Right lobe of liver (tissue), 6 donors: ENCODE data around the gene MYOF. TPM values are rescaled to one million over a fixed set of nuclear protein-coding genes. Genes with fewer than 3 reads are reported as not detected.

Experiments
- ATAC-seq, 4 donors: fragments of 200-7000 bp; cut with Tn5 transposase; one replicate each; pipeline ENCODE4 v1.9.1; 2020; ENCODE audit warnings: mild to moderate bottlenecking in 4 of 4, moderate library complexity in 4 of 4
- DNase-seq, 3 donors: peaks; one replicate each; pipeline ENCODE4 v3.0.0-alpha.2; 2020
- H3K27ac ChIP-seq, 3 donors: fragments of 200-600 bp; one replicate each; pipeline ENCODE4 v1.8.0; 2022
- H3K27me3 ChIP-seq, 2 donors: fragments of 200-600 bp; one replicate each; pipeline ENCODE4 v1.8.0; 2022
- H3K36me3 ChIP-seq, 4 donors: fragments of 200-600 bp; sonication (generic) in 1 of 4; one replicate each; pipeline versions ENCODE4 v1.5.1 to v1.8.0; 2017 to 2022; ENCODE audit warnings: control low read depth in 1 of 4
- H3K4me1 ChIP-seq, 4 donors: fragments of 200-600 bp; sonication (generic) in 1 of 4; one replicate each; pipeline versions ENCODE4 v1.5.1 to v1.8.0; 2017 to 2022; ENCODE audit warnings: control low read depth in 1 of 4
- H3K4me3 ChIP-seq, 3 donors: fragments of 200-600 bp; one replicate each; pipeline ENCODE4 v1.8.0; 2022
- H3K9me3 ChIP-seq, 4 donors: fragments of 200-600 bp; sonication (generic) in 1 of 4; one replicate each; pipeline versions ENCODE4 v1.5.1 to v1.8.0; 2017 to 2022; ENCODE audit warnings: control low read depth in 1 of 4
- CTCF ChIP-seq, 4 donors: fragments of 200-600 bp in 3 of 4; fragments of 450-650 bp in 1 of 4; IDR thresholded peaks; one replicate each; pipeline versions ENCODE4 v1.5.1 to v1.8.0; 2016 to 2022; ENCODE audit warnings: antibody characterized with exemption in 4 of 4, mild to moderate bottlenecking in 2 of 4
- POLR2A ChIP-seq: fragments of 450-650 bp; IDR thresholded peaks from one replicate; pipeline ENCODE4 v1.6.1; 2017; ENCODE audit warnings: antibody characterized with exemption, mild to moderate bottlenecking
- WGBS: methylation state at CpG from one replicate; pipeline ENCODE4 v1.1.6; 2018; ENCODE audit warnings: low coverage, low lambda C conversion rate; ENCODE audit not compliant: insufficient coverage; ENCODE audit errors: missing lambda C conversion rate; 5-methylcytosine and 5-hydroxymethylcytosine counted together
- intact Hi-C, 2 donors: fragments of 100-400 bp; cut with DNase I; formaldehyde crosslinking; loops; one replicate each; pipeline versions ENCODE4 v1.11.2 to v1.14.1; 2022
- total RNA-seq, 6 experiments: library from RNA; depleted of rRNA in 2 of 6; stranded (reverse); fragments of >200 nt in 2 of 6; fragmentation: NEBNext Ultra II Directional in 3 of 6; extraction: Animal tissue kit (Norgen Biotek cat#: 25700) in 3 of 6; gene quantifications; one replicate each; pipeline versions ENCODE4 v1.1.0 to v1.2.4, GENCODE V29; 2016 to 2023
- donor health status: DM: no; HTN: yes; CAD: no.
- donor health status: DM: no; HTN: no; CAD: no.
- donor health status: DM: no; HTN: no; CAD: no.
- donor health status: DM: no; HTN: yes; CAD: no.
- donor health status: DM: no; HTN: yes; CAD: no.

MYOF gene
- total RNA-seq, 6 experiments from 2014 or later = 1.9 to 14.6 (median 3.2) TPM

GRCh38 chr10:93461109-93461806 is 20.9 kb downstream of the MYOF start:
- H3K4me1 ChIP-seq = peaks cover 0 to 2% (median under 1%) of the 10 kb centered on the region in 4 donors

GRCh38 chr10:93459466-93459865 is 22.7 kb downstream of the MYOF start:
- Histone ChIP-seq H3K4me3 (no peak overlapping the region), H3K27me3 (no peaks in the 10 kb centered on the region), H3K4me1 (no peaks in the 10 kb centered on the region), H3K9me3 (no peaks in the 10 kb centered on the region), H3K27ac (peak overlapping the region in 1 of 3 donors; percentile 22), H3K36me3 (no peaks in the 10 kb centered on the region)
- DNase-seq (no peak), ATAC-seq (no peak)
- TF ChIP-seq POLR2A (no peak), CTCF (IDR thresholded peaks at IDR 0.05) (no peak)
- intact Hi-C loops = no loop called here
- 63% methylated on average over 3 of the region's 3 CpGs for WGBS

More at GRCh38 chr10:93461109-93461806, 20.9 kb downstream of the MYOF start:
- no peaks in the 10 kb centered on the region for H3K9me3 ChIP-seq
- H3K4me3 ChIP-seq = no peak overlapping the region
- ATAC-seq (no peak), DNase-seq (no peak)
- TF ChIP-seq CTCF (IDR thresholded peaks at IDR 0.05) (no peak), POLR2A (no peak)
- intact Hi-C loops = no loop called here
- 62% methylated on average over 4 of the region's 4 CpGs for WGBS
- no peaks in the 10 kb centered on the region for H3K27me3 ChIP-seq
- H3K27ac ChIP-seq = no peak overlapping the region
- H3K36me3 ChIP-seq = no peaks in the 10 kb centered on the region

GRCh38 chr10:93458821-93459257 is 23.3 kb downstream of the MYOF start:
- TF ChIP-seq CTCF (IDR thresholded peaks at IDR 0.05) (no peak), POLR2A (no peak)
- Histone ChIP-seq H3K27me3 (no peaks in the 10 kb centered on the region), H3K27ac (peak overlapping the region in 2 of 3 donors; percentile 22 to 24), H3K9me3 (no peaks in the 10 kb centered on the region), H3K4me3 (no peak overlapping the region), H3K4me1 (no peaks in the 10 kb centered on the region), H3K36me3 (no peaks in the 10 kb centered on the region)
- ATAC-seq = peak; percentile 39 to 70 (median 56)
- intact Hi-C loops = no loop called here
- no peak for DNase-seq
- WGBS = 54% methylated on average over 5 of the region's 6 CpGs

- Histone ChIP-seq H3K9me3 (no peaks in the 10 kb centered on the region), H3K27me3 (no peaks in the 10 kb centered on the region), H3K4me1 (no peaks in the 10 kb centered on the region), H3K36me3 (no peaks in the 10 kb centered on the region), H3K27ac (no peak overlapping the region), H3K4me3 (no peak overlapping the region)
- ATAC-seq (no peak), DNase-seq (no peak)
- intact Hi-C loops = no loop called here
- no peak for TF ChIP-seq POLR2A
- no peak for TF ChIP-seq CTCF (IDR thresholded peaks at IDR 0.05)
- WGBS = 78% methylated on average over 8 of the region's 8 CpGs
Measured at GRCh38 chr10:93457511-93457910, 24.6 kb downstream of the MYOF start.
